IPS-18c (cell line): ENCODE measurements around the gene NUAK2.
"Not testable (repeated sequence)": the region's sequence is repeated elsewhere in the genome, so short reads cannot be mapped to it uniquely, and the experiment has no call there.

Experiments used
- H3K4me3 ChIP-seq: 2 replicates; pipeline ENCODE4 v1.7.0; 2013; ENCODE audit warnings: low read depth, mild to moderate bottlenecking, low read length, moderate library complexity; ENCODE audit not compliant: insufficient read depth
- H3K9me3 ChIP-seq: one replicate; pipeline ENCODE4 v1.6.1; 2013; ENCODE audit warnings: mild to moderate bottlenecking, low read length, moderate library complexity; ENCODE audit not compliant: control insufficient read depth, insufficient read depth

Gene NUAK2

DNA sequence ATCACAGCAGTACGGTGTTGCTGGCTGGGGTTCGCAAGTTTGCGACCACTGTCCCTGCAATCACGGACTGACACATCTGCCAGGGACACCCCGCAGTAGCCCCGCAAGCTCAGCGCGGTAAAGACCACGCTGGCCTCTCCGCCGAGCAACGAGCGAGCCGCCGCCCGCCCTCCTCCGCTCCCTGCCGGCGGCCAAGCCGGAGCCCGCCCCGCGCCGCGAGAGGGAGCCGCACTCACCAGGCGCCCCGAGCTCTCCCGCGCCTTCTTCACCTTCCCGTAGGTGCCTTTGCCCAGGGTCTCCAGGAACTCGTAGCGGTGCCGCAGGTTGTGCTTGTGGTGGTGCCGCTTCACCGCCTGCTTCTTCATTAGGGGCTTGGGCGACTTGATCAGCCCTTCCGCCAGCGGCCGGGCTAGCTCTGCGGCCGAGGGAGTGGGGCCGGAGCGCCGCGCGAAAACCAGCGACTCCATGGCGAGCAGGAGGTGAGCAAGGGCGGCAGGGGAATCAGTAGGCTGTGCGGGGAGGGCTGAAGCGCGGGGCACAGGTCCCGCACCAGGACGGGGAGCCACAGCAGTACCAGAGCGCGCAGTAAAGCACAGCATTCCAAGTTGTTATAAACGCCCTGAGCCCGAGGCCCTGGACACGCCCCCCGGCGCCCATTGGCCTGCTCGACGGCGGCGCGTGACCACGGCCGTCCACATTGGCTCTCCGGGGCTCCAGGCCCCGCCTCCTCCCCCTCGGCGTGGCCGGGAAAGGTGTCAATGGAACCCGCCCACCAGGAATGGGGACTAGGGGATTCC is at the start of gene NUAK2:
Gene NUAK2, minus strand, starts transcription at position 584 of the 797 bp plus-strand sequence. Its CDS starts 117 bp downstream, at position 467.
- H3K4me3 ChIP-seq = peak within 1 kb of the TSS; percentile 73

DNA sequence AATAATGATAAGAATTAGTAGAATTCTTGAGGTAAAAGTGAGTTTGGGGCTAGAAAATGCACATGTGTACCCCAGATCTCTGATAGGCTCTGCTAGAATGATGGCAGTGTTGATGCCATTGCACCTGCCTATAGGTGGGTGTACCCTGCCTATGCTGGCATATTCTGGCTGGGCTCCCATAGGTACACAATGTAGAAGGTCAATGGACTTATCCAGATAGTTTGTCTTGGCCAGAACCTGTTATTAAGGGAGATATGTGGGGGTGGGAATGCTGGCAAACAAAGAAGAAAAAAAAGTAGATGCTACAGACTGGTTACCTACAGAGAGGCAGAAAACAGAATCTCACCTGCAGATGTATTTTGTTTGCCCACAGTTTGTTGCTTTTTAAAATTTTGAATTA is 49.2 kb upstream of the NUAK2 start:
- no peak overlapping the region for H3K4me3 ChIP-seq
- no peaks in the 10 kb centered on the region for H3K9me3 ChIP-seq

More for the DNA sequence above, at the start of gene NUAK2:
- no peaks in the 10 kb centered on the region for H3K9me3 ChIP-seq

- Histone ChIP-seq H3K4me3 (no peak overlapping the region), H3K9me3 (no peaks in the 10 kb centered on the region)
Observed at GRCh38 chr1:205369701-205370123, 48.2 kb upstream of the NUAK2 start.

DNA sequence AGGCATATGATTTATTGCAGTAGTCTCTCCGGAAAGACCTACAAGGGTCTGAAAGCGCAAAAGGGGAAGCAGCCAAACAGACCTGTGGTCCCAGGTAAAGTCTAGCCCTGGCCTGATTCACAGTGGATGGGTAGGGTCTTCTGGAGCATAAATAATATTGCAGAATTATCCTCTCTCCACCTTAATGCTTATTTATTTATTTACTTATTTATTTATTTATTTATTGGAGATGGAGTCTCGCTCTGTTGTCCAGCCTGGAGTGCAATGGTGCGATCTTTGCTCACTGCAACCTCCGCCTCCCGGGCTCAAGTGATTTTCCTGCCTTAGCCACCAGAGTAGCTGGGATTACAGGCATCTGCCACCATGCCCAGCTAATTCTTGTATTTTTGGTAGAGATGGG is 46.9 kb upstream of the NUAK2 start:
- Histone ChIP-seq H3K4me3 (no peak overlapping the region), H3K9me3 (no peaks in the 10 kb centered on the region)

DNA sequence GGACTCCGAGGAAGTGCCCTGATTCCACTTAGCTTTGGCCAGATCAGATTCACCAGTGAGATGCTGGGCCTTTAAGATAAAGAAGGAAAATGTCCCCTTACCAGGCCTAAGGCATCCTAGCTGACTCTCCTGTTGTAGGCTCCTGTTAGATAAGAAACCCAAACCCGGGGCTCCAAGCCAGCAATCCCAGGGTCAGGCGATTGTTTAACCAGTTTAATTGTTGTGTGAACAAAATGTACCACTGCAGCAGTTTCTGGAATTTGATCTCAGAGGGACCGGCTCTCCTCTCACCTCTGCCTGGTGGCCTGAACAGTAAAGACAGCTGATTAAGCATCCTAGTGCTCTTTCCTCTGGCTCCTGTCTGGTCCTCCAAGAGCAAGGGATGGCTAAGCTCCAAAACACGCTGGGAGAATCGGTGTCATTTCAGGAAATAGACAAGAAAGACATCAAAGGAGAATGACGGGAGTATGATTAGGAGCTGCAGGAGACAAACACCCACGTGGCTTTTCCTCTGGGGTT is 44.5 kb upstream of the NUAK2 start:
- Histone ChIP-seq H3K4me3 (no peak overlapping the region), H3K9me3 (no peaks in the 10 kb centered on the region)

DNA sequence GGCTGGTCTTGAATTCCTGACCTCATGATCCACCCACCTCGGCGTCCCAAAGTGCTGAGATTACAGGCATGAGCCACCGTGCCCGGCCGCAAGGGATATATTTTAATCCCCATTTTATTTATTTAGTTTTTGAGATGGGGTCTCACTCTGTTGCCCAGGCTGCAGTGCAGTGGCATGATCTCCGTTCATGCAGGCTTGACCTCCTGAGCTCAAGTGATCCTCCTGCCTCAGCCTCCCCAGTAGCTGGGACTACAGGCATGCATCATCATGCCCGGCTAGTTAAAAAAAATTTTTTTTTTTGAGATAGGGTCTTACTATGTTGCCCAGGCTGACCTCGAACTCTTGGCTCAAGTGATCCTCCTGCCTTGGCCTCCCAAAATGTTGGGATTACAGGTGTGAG is 43.5 kb upstream of the NUAK2 start:
- not testable (repeated sequence) for H3K9me3 ChIP-seq, H3K4me3 ChIP-seq

DNA sequence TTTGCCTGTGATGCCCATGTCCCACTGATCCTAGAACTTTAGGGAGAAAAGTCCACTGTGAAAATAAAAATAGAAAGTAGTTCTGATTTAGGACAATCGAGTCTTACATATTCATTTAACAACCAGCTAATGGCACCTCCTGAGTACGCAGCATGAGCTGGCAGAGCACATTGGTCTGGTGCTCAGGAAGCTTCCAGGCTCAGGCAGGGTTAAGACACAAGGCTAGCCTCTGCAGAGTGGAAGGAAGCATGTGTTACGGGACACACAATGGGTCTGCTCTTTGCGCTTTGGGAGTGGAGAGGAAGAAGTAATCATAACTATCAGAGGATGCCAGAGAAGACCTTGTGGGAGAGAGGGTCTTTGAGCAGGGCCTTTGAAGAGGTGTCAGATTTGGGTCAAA is 39.3 kb upstream of the NUAK2 start:
- no peaks in the 10 kb centered on the region for H3K9me3 ChIP-seq
- H3K4me3 ChIP-seq = no peak overlapping the region

GRCh38 chr1:205359771-205360565 is 38.4 kb upstream of the NUAK2 start:
- no peaks in the 10 kb centered on the region for H3K9me3 ChIP-seq
- H3K4me3 ChIP-seq = no peak overlapping the region

DNA sequence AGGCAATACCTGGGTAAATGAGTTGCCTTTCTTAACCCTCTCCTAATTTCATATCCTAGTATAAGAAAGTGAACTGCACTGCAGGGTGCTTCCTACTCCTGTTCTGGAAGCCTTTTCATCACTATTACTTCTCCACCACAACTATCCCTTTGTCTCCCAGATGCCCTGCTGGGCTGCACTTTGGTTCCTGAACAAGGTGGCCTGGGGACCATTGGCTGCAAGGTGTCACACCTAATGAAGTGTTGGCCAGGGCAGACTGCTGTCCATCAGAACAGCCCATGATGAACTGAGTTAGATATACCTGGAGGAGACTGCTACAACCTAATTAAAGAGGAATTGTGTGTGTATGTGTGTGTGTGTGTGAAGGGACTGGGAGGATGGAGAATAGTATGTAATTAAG is 37.0 kb upstream of the NUAK2 start:
- Histone ChIP-seq H3K4me3 (no peak overlapping the region), H3K9me3 (no peaks in the 10 kb centered on the region)

- Histone ChIP-seq H3K9me3 (no peaks in the 10 kb centered on the region), H3K4me3 (no peak overlapping the region)
Observed at GRCh38 chr1:205357567-205357966, 36.0 kb upstream of the NUAK2 start.

GRCh38 chr1:205356440-205357139 is 35.0 kb upstream of the NUAK2 start, which contains the start of gene KLHDC8A:
Gene KLHDC8A, minus strand, starts transcription at chr1:205356922. Its CDS starts 13,318 bp downstream, at chr1:205343604.
- Histone ChIP-seq H3K4me3 (no peak within 1 kb of the TSS), H3K9me3 (no peaks in the 10 kb centered on the region)

- Histone ChIP-seq H3K4me3 (no peak overlapping the region), H3K9me3 (no peaks in the 10 kb centered on the region)
Observed at GRCh38 chr1:205355075-205355453, 33.5 kb upstream of the NUAK2 start.

DNA sequence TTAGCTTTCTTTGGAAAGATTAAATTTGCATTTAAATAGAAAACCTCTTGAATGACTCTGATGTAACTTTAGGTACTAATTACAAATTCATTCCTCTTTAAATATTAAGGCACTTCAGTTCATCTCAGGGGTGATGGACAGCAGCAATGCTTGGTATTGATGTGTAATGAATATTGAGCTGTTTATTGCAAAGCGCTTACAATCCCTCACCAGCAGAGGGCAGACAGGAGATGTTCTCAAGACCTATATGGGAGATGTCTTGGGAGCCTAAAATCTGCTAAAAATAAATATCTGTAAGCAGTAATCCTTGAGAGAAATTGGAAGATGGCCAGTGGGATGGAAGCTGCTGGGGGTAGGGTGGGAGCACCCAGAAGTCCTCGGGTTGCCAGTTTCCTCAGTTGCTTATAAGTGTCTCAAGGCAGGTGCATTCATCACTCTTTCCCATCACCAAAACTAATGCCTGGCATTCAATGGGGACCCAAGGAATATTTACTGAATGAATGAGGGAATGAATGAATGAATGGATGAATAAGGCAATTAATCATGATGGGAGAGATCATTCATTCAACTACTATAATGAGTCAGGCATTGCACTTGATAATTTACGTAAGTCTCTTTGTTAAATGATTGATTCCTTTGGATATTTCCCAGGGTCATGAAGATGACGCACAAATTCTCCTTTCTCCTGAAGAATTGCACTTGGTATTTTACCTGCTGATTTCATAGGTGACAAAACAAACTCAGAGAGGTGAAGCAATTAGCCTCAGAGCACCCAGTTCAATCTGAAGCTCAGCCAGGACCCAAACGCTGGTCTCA is 32.9 kb upstream of the NUAK2 start:
- H3K9me3 ChIP-seq = no peaks in the 10 kb centered on the region

GRCh38 chr1:205353612-205354011 is 32.1 kb upstream of the NUAK2 start:
- H3K9me3 ChIP-seq = no peaks in the 10 kb centered on the region

More for the DNA sequence above, 32.9 kb upstream of the NUAK2 start:
- H3K4me3 ChIP-seq = no peak overlapping the region

GRCh38 chr1:205353191-205353590 is 31.6 kb upstream of the NUAK2 start:
- H3K4me3 ChIP-seq = no peak overlapping the region
- H3K9me3 ChIP-seq = no peaks in the 10 kb centered on the region

More at GRCh38 chr1:205353612-205354011, 32.1 kb upstream of the NUAK2 start:
- no peak overlapping the region for H3K4me3 ChIP-seq

- Histone ChIP-seq H3K4me3 (no peak overlapping the region), H3K9me3 (no peaks in the 10 kb centered on the region)
Observed at GRCh38 chr1:205351984-205352713, 30.6 kb upstream of the NUAK2 start.
